ENCODE measurements around the gene CTSD.
"Not testable (repeated sequence)": the region's sequence is repeated elsewhere in the genome, so short reads cannot be mapped to it uniquely, and the experiment has no call there.

The CTSD gene

GRCh38 chr11:1771273-1771672, 7.5 kb upstream of the CTSD start:
- DNase-seq (ENCODE audit: insufficient read length, low spot score) (no peak), FAIRE-seq (no peak)
- TF ChIP-seq CTCF (IDR thresholded peaks at IDR 0.05; ENCODE audit: insufficient read depth, missing control alignments) = no peak

GRCh38 chr11:1770528-1770927, 6.8 kb upstream of the CTSD start:
- TF ChIP-seq CTCF (IDR thresholded peaks at IDR 0.05; ENCODE audit: insufficient read depth, missing control alignments) = no peak
- DNase-seq (ENCODE audit: insufficient read length, low spot score) (no peak), FAIRE-seq (no peak)

GRCh38 chr11:1770061-1770460, 6.3 kb upstream of the CTSD start:
- FAIRE-seq = no peak
- DNase-seq (ENCODE audit: insufficient read length, low spot score) = no peak
- TF ChIP-seq CTCF (IDR thresholded peaks at IDR 0.05; ENCODE audit: insufficient read depth, missing control alignments) = no peak

- not testable (repeated sequence) for DNase-seq (ENCODE audit: insufficient read length, low spot score); FAIRE-seq
Observed at GRCh38 chr11:1769304-1769936, 5.7 kb upstream of the CTSD start.

- no peak for TF ChIP-seq CTCF (IDR thresholded peaks at IDR 0.05; ENCODE audit: insufficient read depth, missing control alignments)
- FAIRE-seq (no peak), DNase-seq (ENCODE audit: insufficient read length, low spot score) (no peak)
Observed at GRCh38 chr11:1768141-1768469, 4.4 kb upstream of the CTSD start.

- FAIRE-seq (no peak), DNase-seq (ENCODE audit: insufficient read length, low spot score) (no peak)
- no peak for TF ChIP-seq CTCF (IDR thresholded peaks at IDR 0.05; ENCODE audit: insufficient read depth, missing control alignments)
Observed at GRCh38 chr11:1767399-1768140, 3.8 kb upstream of the CTSD start.

GRCh38 chr11:1766719-1767398, 3.1 kb upstream of the CTSD start:
- no peak for TF ChIP-seq CTCF (IDR thresholded peaks at IDR 0.05; ENCODE audit: insufficient read depth, missing control alignments)
- no peak for FAIRE-seq
- DNase-seq (ENCODE audit: insufficient read length, low spot score) = no peak

All from D721Med (cell line).